ENCODE data around the gene SMAP1. TPM values are rescaled to one million over a fixed set of nuclear protein-coding genes. Genes with fewer than 3 reads are reported as not detected.

The SMAP1 gene
- total RNA-seq, 1 donor, result 20.3 TPM

- no peak for DNase-seq (ENCODE audit: low read depth)
- no peak overlapping the region for H3K4me3 ChIP-seq (ENCODE audit: low read depth, low read length)
- no peak for TF ChIP-seq CTCF (IDR thresholded peaks at IDR 0.05; ENCODE audit: insufficient read depth, low read depth, low read length)
Measured at GRCh38 chr6:70806086-70806485, 138.4 kb downstream of the SMAP1 start.

- TF ChIP-seq CTCF (IDR thresholded peaks at IDR 0.05; ENCODE audit: insufficient read depth, low read depth, low read length), result no peak
- H3K4me3 ChIP-seq (ENCODE audit: low read depth, low read length), result no peak overlapping the region
- DNase-seq (ENCODE audit: low read depth), result no peak
Measured at GRCh38 chr6:70811788-70812187, 144.1 kb downstream of the SMAP1 start.

GRCh38 chr6:70813885-70814284 lies 146.2 kb downstream of the SMAP1 start:
- no peak for DNase-seq (ENCODE audit: low read depth)
- no peak for TF ChIP-seq CTCF (IDR thresholded peaks at IDR 0.05; ENCODE audit: insufficient read depth, low read depth, low read length)
- no peak overlapping the region for H3K4me3 ChIP-seq (ENCODE audit: low read depth, low read length)

- no peak for DNase-seq (ENCODE audit: low read depth)
- no peak for TF ChIP-seq CTCF (IDR thresholded peaks at IDR 0.05; ENCODE audit: insufficient read depth, low read depth, low read length)
- no peak overlapping the region for H3K4me3 ChIP-seq (ENCODE audit: low read depth, low read length)
Measured at GRCh38 chr6:70819646-70820045, 152.0 kb downstream of the SMAP1 start.

- DNase-seq (ENCODE audit: low read depth), result no peak
- no peak overlapping the region for H3K4me3 ChIP-seq (ENCODE audit: low read depth, low read length)
- TF ChIP-seq CTCF (IDR thresholded peaks at IDR 0.05; ENCODE audit: insufficient read depth, low read depth, low read length), result no peak
Measured at GRCh38 chr6:70820778-70821177, 153.1 kb downstream of the SMAP1 start.

GRCh38 chr6:70821751-70822150 lies 154.1 kb downstream of the SMAP1 start:
- no peak overlapping the region for H3K4me3 ChIP-seq (ENCODE audit: low read depth, low read length)
- no peak for TF ChIP-seq CTCF (IDR thresholded peaks at IDR 0.05; ENCODE audit: insufficient read depth, low read depth, low read length)
- no peak for DNase-seq (ENCODE audit: low read depth)

GRCh38 chr6:70823651-70824050 lies 156.0 kb downstream of the SMAP1 start:
- no peak for DNase-seq (ENCODE audit: low read depth)
- H3K4me3 ChIP-seq (ENCODE audit: low read depth, low read length), result no peak overlapping the region
- no peak for TF ChIP-seq CTCF (IDR thresholded peaks at IDR 0.05; ENCODE audit: insufficient read depth, low read depth, low read length)
